ENCODE data around the gene SRSF10.

DNA sequence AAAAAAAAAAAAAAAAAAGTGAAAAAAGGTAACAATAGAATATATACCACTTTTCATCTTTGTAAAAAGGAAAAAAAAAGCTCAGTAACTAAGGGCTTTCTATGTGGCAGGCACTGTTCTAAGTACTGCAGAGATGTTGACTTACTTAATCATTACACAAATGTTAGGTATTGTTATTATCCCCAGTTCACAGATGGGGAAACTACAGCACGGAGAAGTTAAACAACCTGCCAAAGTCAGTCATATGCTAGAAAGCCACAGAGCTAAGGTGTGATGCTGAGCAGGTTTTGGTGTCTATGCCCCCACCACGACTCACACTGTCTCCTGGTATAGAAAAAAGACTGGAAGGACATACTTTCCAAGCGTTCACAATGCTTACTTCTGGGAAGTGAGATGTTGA, 27.1 kb downstream of the SRSF10 start:
- TF ChIP-seq EP300 (IDR thresholded peaks at IDR 0.05) (no peak), POLR2A (IDR thresholded peaks at IDR 0.05; ENCODE audit: low read depth) (no peak)
- TF ChIP-seq, protein P1, sequence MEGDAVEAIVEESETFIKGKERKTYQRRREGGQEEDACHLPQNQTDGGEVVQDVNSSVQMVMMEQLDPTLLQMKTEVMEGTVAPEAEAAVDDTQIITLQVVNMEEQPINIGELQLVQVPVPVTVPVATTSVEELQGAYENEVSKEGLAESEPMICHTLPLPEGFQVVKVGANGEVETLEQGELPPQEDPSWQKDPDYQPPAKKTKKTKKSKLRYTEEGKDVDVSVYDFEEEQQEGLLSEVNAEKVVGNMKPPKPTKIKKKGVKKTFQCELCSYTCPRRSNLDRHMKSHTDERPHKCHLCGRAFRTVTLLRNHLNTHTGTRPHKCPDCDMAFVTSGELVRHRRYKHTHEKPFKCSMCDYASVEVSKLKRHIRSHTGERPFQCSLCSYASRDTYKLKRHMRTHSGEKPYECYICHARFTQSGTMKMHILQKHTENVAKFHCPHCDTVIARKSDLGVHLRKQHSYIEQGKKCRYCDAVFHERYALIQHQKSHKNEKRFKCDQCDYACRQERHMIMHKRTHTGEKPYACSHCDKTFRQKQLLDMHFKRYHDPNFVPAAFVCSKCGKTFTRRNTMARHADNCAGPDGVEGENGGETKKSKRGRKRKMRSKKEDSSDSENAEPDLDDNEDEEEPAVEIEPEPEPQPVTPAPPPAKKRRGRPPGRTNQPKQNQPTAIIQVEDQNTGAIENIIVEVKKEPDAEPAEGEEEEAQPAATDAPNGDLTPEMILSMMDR (IDR thresholded peaks at IDR 0.05) = no peak

All from esophagus muscularis mucosa (tissue), 4 donors.